Measurements from ENCODE around the gene ALDH3B1. TPM values are rescaled to one million over a fixed set of nuclear protein-coding genes. Genes with fewer than 3 reads are reported as not detected.

Gene ALDH3B1
- total RNA-seq, 3 donors from 2014 or later: 8.6 to 18.9 (median 11.5) TPM

DNA sequence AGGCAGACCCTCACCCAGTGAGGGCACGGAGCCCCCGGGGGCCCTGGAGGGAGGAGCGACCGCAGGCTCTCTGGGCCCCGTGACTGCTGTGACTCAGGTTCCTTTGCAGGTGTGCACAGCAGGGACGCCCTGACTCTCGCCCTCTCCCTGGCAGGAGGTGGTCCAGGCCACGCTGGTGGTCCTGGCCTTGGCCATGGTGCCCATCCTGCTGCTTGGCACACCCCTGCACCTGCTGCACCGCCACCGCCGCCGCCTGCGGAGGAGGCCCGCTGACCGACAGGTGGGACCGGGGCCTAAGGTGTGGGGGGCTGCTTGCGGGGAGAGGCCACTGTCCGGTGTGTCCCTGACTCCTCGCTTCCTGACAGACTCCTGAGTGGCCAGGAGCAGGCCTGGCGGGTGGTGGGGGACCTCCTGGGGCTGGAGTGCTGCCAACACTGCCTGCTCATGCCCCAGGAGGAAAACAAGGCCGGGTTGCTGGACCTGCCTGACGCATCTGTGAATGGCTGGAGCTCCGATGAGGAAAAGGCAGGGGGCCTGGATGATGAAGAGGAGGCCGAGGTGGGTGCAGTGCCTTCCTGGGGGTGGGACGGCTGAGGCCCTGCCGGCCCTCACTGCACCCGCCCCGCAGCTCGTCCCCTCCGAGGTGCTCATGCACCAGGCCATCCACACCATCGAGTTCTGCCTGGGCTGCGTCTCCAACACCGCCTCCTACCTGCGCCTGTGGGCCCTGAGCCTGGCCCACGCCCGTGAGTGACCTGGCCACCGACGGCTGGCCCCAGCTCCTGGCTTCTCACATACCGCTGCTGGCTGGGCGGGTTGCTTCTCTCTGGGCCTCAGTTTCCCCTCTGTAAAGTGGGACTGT, 39.6 kb downstream of the ALDH3B1 start:
- H3K9me3 ChIP-seq: no peaks in the 10 kb centered on the region
- ATAC-seq (no peak), DNase-seq (peak in 1 of 3 donors; percentile 29)
- no peaks in the 10 kb centered on the region for H3K36me3 ChIP-seq (ENCODE audit: low read depth)
- TF ChIP-seq CTCF (IDR thresholded peaks at IDR 0.05): no peak
- intact Hi-C loops (cut with DNase I, micrococcal nuclease): no loop called here
- H3K4me1 ChIP-seq (ENCODE audit: low read depth): no peaks in the 10 kb centered on the region
- no peak overlapping the region for H3K4me3 ChIP-seq

DNA sequence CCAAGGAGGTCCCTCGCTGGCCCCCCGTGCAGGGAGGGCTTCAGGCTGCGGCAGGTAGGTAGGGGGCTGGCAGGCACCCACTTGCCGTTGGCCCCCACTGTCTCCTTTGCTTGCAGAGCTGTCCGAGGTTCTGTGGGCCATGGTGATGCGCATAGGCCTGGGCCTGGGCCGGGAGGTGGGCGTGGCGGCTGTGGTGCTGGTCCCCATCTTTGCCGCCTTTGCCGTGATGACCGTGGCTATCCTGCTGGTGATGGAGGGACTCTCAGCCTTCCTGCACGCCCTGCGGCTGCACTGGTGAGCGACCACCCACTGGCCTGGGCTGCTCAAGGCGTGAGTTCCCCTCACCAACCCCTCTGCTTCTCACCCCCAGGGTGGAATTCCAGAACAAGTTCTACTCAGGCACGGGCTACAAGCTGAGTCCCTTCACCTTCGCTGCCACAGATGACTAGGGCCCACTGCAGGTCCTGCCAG, 40.3 kb downstream of the ALDH3B1 start:
- H3K36me3 ChIP-seq (ENCODE audit: low read depth): no peaks in the 10 kb centered on the region
- DNase-seq: no peak

DNA sequence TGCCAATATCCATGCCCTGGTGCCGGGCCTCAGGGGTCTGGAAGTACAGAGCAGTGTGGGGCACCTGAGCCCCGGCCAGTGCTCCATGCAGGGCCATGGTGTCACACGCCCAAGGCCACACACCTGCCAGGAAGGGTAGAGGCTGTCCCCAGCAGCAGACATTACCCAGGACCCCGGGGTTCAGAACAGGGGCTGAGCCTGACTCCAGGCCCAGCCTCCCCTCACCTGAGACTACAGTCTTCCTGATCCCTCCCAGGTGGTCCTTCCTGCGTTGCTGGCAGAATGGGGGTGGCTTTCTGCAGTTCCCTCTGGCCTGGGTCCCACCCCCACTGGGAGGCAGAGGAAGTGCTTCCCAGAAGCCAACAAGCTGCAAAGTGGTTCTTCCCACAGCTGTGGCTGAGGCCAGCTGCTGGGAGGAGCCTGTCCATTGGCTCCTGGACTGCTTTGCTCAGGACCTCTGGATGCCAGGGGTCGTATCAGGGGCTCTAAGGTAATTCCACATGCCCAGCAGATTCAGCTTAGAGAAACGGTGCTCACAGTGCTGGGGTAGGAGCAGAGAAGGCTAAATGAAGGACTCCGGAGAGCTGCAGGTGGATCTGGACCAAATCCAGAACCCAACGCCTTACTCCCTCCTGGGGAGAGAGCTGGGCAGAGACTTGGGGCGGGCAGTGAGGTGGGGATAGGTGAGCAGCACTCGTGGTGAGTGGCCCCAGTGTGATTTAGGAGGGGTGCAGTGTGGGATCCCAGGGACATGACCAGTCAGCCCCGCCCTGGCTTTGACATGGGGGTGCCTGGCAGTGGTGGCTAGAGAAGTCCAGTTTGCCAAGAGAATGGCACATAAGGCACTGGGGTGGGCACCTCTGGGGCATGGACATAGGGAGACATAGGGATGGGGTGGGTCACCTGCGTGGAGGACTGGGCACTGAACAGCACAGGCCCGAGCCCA, 41.3 kb downstream of the ALDH3B1 start:
- intact Hi-C loops (cut with DNase I, micrococcal nuclease): no loop called here
- DNase-seq (no peak), ATAC-seq (peak; percentile 7)
- Histone ChIP-seq H3K9me3 (no peaks in the 10 kb centered on the region), H3K4me1 (ENCODE audit: low read depth) (no peaks in the 10 kb centered on the region), H3K36me3 (ENCODE audit: low read depth) (no peaks in the 10 kb centered on the region), H3K4me3 (no peak overlapping the region)
- TF ChIP-seq CTCF (IDR thresholded peaks at IDR 0.05): no peak

More for the DNA sequence above, 40.3 kb downstream of the ALDH3B1 start:
- no peak for TF ChIP-seq CTCF (IDR thresholded peaks at IDR 0.05)
- Histone ChIP-seq H3K4me1 (ENCODE audit: low read depth) (no peaks in the 10 kb centered on the region), H3K4me3 (no peak overlapping the region), H3K9me3 (no peaks in the 10 kb centered on the region)
- intact Hi-C loops (cut with DNase I, micrococcal nuclease): no loop called here
- no peak for ATAC-seq

GRCh38 chr11:68052137-68052873, 42.2 kb downstream of the ALDH3B1 start:
- TF ChIP-seq CTCF (IDR thresholded peaks at IDR 0.05): no peak
- Histone ChIP-seq H3K4me1 (ENCODE audit: low read depth) (no peaks in the 10 kb centered on the region), H3K36me3 (ENCODE audit: low read depth) (no peaks in the 10 kb centered on the region), H3K4me3 (no peak overlapping the region), H3K9me3 (no peaks in the 10 kb centered on the region)
- intact Hi-C loops (cut with DNase I, micrococcal nuclease): no loop called here
- DNase-seq: no peak
- ATAC-seq: peak; percentile 1

DNA sequence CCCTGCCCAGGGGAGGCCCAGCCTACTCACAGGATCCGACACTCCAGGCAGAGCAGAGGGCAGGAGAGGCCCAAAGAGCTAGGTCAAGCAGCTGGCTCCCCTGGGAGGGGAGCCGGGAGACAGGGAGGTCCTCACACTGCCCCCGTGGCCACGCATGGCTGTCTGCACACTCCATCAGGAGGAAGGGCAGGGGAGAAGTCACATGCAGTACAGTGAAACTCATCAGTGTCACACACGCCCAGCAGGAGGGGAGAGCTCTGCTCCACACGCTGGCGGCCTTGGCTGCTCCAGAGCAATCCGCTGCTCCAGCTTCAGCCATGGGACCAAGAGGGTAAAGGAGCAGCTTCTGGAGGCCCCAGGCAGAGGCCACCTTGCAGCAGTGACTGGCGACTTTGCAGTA, 43.0 kb downstream of the ALDH3B1 start:
- Histone ChIP-seq H3K9me3 (no peaks in the 10 kb centered on the region), H3K36me3 (ENCODE audit: low read depth) (no peaks in the 10 kb centered on the region), H3K4me1 (ENCODE audit: low read depth) (no peaks in the 10 kb centered on the region), H3K4me3 (no peak overlapping the region)
- no peak for TF ChIP-seq CTCF (IDR thresholded peaks at IDR 0.05)
- ATAC-seq: no peak
- no peak for DNase-seq
- intact Hi-C loops (cut with DNase I, micrococcal nuclease): no loop called here
